HepG2 (cell line): ENCODE data around the gene PSIP1. TPM values are rescaled to one million over a fixed set of nuclear protein-coding genes. Genes with fewer than 3 reads are reported as not detected.

Source experiments
- ATAC-seq: fragments of 200-7000 bp; cut with Tn5 transposase; 3 replicates; pipeline ENCODE4 v1.9.1; 2020; ENCODE audit warnings: mild to moderate bottlenecking, moderate library complexity
- BruUV-seq: library from RNA; stranded (reverse); fragments of 400-500 nt; replicated peaks from 2 replicates; lab custom pipeline; 2021; lab: Mats Ljungman, UMichigan
- CTCF ChIA-PET: fragments of 300-600 bp; formaldehyde crosslinking; extraction: SDS; loops from one replicate; lab custom pipeline; 2021; ENCODE audit warnings: low total read pairs, inconsistent platforms, low intra/inter-chr PET ratio; lab: Yijun Ruan, JAX
- POLR2A ChIA-PET: fragments of 350-600 bp; sonication (Branson Sonifier 250); formaldehyde crosslinking; loops from one replicate; lab custom pipeline; 2020; ENCODE audit warnings: antibody characterized with exemption, inconsistent platforms; lab: Yijun Ruan, JAX
- DNase-seq: peaks from one replicate; pipeline ENCODE4 v3.0.0-alpha.2; 2015; ENCODE audit warnings: low spot score
- FAIRE-seq: peaks from 3 replicates; lab custom pipeline; 2011; peaks lifted over from hg19 to GRCh38; lab: Jason Lieb, UNC
- H2AFZ ChIP-seq: one replicate; pipeline ENCODE4 v1.6.1; 2011; ENCODE audit warnings: low read length, inconsistent platforms
- H3K27ac ChIP-seq: fragments of 300-600 bp; 3 replicates; pipeline ENCODE4 v1.8.0; 2011; ENCODE audit warnings: mixed run types, mild to moderate bottlenecking, mixed read lengths, low read length, inconsistent platforms; ENCODE audit not compliant: insufficient read depth; ENCODE audit errors: extremely low read length
- H3K27me3 ChIP-seq, 2 experiments: fragments of 200-600 bp in 1 of 2; 2 replicates in 1 of 2; 3 replicates in 1 of 2; pipeline versions ENCODE4 v1.6.0 to v1.8.0; 2011; ENCODE audit warnings: low read length in 2 of 2, mild to moderate bottlenecking in 2 of 2, moderate library complexity in 2 of 2, inconsistent platforms in 1 of 2; ENCODE audit not compliant: insufficient read depth in 2 of 2, control insufficient read depth in 1 of 2
- H3K36me3 ChIP-seq, 2 experiments: fragments of 200-600 bp in 1 of 2; replicated peaks in 1 of 2; 2 replicates in 1 of 2; 3 replicates in 1 of 2; pipeline versions ENCODE4 v1.5.1 to v1.8.0; 2011; ENCODE audit warnings: low read length in 2 of 2, inconsistent platforms in 1 of 2; ENCODE audit not compliant: insufficient read depth in 2 of 2, control insufficient read depth in 1 of 2
- H3K4me1 ChIP-seq: 2 replicates; pipeline ENCODE4 v1.5.1; 2012; ENCODE audit warnings: low read length, inconsistent platforms; ENCODE audit not compliant: insufficient read depth
- H3K4me2 ChIP-seq: 2 replicates; pipeline ENCODE4 v1.6.0; 2011; ENCODE audit warnings: low read depth, low read length, inconsistent platforms
- H3K4me3 ChIP-seq, 3 experiments: fragments of 200-600 bp in 1 of 3; sonication (generic), shearing (Covaris generic) in 1 of 3; replicated peaks in 1 of 3; 2 replicates each; pipeline ENCODE4 v1.5.1; 2011 to 2016; ENCODE audit warnings: low read length in 3 of 3, inconsistent platforms in 2 of 3, low read depth in 2 of 3, mild to moderate bottlenecking in 2 of 3, control low read depth in 1 of 3, mixed read lengths in 1 of 3; ENCODE audit not compliant: insufficient read depth in 1 of 3
- H3K79me2 ChIP-seq: one replicate; pipeline ENCODE4 v1.6.1; 2011; ENCODE audit warnings: low read length, inconsistent platforms; ENCODE audit not compliant: insufficient read depth
- H3K9ac ChIP-seq: 2 replicates; pipeline ENCODE4 v1.6.0; 2011; ENCODE audit warnings: mild to moderate bottlenecking, low read depth, low read length, inconsistent platforms; ENCODE audit not compliant: insufficient read depth
- H3K9me3 ChIP-seq: 2 replicates; pipeline ENCODE4 v1.5.1; 2012; ENCODE audit warnings: mild to moderate bottlenecking, low read length
- H4K20me1 ChIP-seq: 2 replicates; pipeline ENCODE4 v1.6.0; 2011; ENCODE audit warnings: inconsistent platforms, mild to moderate bottlenecking, low read length, moderate library complexity; ENCODE audit not compliant: insufficient read depth
- GLMP ChIP-seq: sonication (generic); formaldehyde crosslinking; IDR thresholded peaks from 2 replicates; pipeline ENCODE4 v1.9.0; 2021; ENCODE audit warnings: missing genetic modification reagents, mild to moderate bottlenecking, borderline replicate concordance
- HNF4A ChIP-seq: sonication (generic); formaldehyde crosslinking; IDR thresholded peaks from 2 replicates; pipeline ENCODE4 v1.4.0; 2020; ENCODE audit warnings: missing genetic modification reagents
- ZNF280B ChIP-seq: sonication (generic); formaldehyde crosslinking; IDR thresholded peaks from 2 replicates; pipeline ENCODE4 v1.5.0; 2020; ENCODE audit warnings: missing genetic modification reagents, mild to moderate bottlenecking, borderline replicate concordance
- ZNF30 ChIP-seq: sonication (generic); formaldehyde crosslinking; IDR thresholded peaks from 2 replicates; pipeline ENCODE4 v1.5.0; 2020; ENCODE audit warnings: mild to moderate bottlenecking, missing genetic modification reagents
- ZNF414 ChIP-seq: sonication (generic); formaldehyde crosslinking; IDR thresholded peaks from 2 replicates; pipeline ENCODE4 v1.5.0; 2020; ENCODE audit warnings: missing genetic modification reagents
- ZNF513 ChIP-seq: sonication (generic); formaldehyde crosslinking; conservative IDR thresholded peaks from 2 replicates; pipeline ENCODE4 v1.5.0; 2020; ENCODE audit warnings: missing genetic modification reagents
- WGBS: methylation state at CpG from one replicate; pipeline ENCODE4 v1.1.6; 2017; ENCODE audit warnings: low lambda C conversion rate; 5-methylcytosine and 5-hydroxymethylcytosine counted together
- in situ Hi-C: cut with HindIII; loops from 2 replicates; pipeline ENCODE4 v1.10.0; 2017; ENCODE audit warnings: low pct_unique_long_range_greater_than_20kb; ENCODE audit not compliant: extremely low pct_ligation_motif_present
- intact Hi-C: fragments of 100-400 bp; cut with micrococcal nuclease; formaldehyde crosslinking; loops from one replicate; pipeline ENCODE4 v1.10.0; 2022; ENCODE audit not compliant: unreplicated experiment
- polyA plus RNA-seq, 8 experiments: library from polyadenylated mRNA; depleted of rRNA in 3 of 8; stranded (reverse) in 7 of 8; unstranded in 1 of 8; fragments of >200 nt; fragmentation: Illumina TruSeq in 4 of 8; extraction: Trizol in 4 of 8; gene quantifications; 2 replicates each; pipeline versions ENCODE4 v1.2.1 to v1.2.3, GENCODE V29; 2011 to 2016; ENCODE audit warnings: low read depth in 4 of 8, missing spikeins in 1 of 8, mixed read lengths in 1 of 8; ENCODE audit not compliant: insufficient read depth in 1 of 8
- total RNA-seq, 5 experiments: library from RNA; depleted of rRNA; stranded (reverse); fragments of >200 nt; fragmentation: Illumina TruSeq; extraction: Trizol; gene quantifications; 2 replicates each; pipeline ENCODE4 v1.2.3, GENCODE V29; 2016; ENCODE audit warnings: low read depth in 1 of 5

Gene PSIP1
- total and polyA plus RNA-seq, 2 of the 13 experiments (the other 11 are each of a cell fraction or from before 2014, with no cell fraction given) = 12.6 to 46.4 TPM

GRCh38 chr9:15469862-15470261 is 40.9 kb downstream of the PSIP1 start:
- CTCF ChIA-PET = no interaction called here
- TF ChIP-seq GLMP (CRISPR knock-in tag) (no peak), ZNF513 (CRISPR knock-in tag) (no peak), ZNF414 (CRISPR knock-in tag) (no peak), HNF4A (CRISPR knock-in tag) (no peak), ZNF280B (CRISPR knock-in tag) (no peak), ZNF30 (no peak)
- TF ChIP-seq, all 625 proteins: peak for 0

More at GRCh38 chr9:15469862-15470261, 40.9 kb downstream of the PSIP1 start:
- Histone ChIP-seq H3K4me1 (no peaks in the 10 kb centered on the region), H3K36me3 (peaks cover 6 to 50% of the 10 kb centered on the region in 2 experiments; a peak in 4 of 5 replicates), H3K27ac (no peak overlapping the region), H4K20me1 (no peaks in the 10 kb centered on the region), H3K4me2 (no peak overlapping the region), H3K9ac (no peak overlapping the region), H3K27me3 (no peaks in the 10 kb centered on the region), H3K4me3 (no peak overlapping the region), H2AFZ (no peak overlapping the region), H3K9me3 (no peaks in the 10 kb centered on the region), H3K79me2 (no peaks in the 10 kb centered on the region)
- intact Hi-C loops = no loop called here
- WGBS = 100% methylated on average over 2 of the region's 2 CpGs
- POLR2A ChIA-PET = no interaction called here
- no peak for ATAC-seq
- BruUV-seq = no TSS peak
- no peak for FAIRE-seq
- in situ Hi-C loops = no loop called here
- DNase-seq = no peak
